HG03045 (cell line): ENCODE measurements around the gene ICAM4.

Experiments
- ATAC-seq: cut with Tn5 transposase; IDR thresholded peaks from one replicate; pipeline ENCODE4 v1.9.1; 2021; ENCODE audit warnings: mild to moderate bottlenecking, moderate library complexity; ENCODE audit not compliant: unreplicated experiment

The ICAM4 gene

GRCh38 chr19:10317045-10317856 lies 30.5 kb downstream of the ICAM4 start:
- no peak for ATAC-seq

- no peak for ATAC-seq
Observed at GRCh38 chr19:10317857-10318462, 31.2 kb downstream of the ICAM4 start.

DNA sequence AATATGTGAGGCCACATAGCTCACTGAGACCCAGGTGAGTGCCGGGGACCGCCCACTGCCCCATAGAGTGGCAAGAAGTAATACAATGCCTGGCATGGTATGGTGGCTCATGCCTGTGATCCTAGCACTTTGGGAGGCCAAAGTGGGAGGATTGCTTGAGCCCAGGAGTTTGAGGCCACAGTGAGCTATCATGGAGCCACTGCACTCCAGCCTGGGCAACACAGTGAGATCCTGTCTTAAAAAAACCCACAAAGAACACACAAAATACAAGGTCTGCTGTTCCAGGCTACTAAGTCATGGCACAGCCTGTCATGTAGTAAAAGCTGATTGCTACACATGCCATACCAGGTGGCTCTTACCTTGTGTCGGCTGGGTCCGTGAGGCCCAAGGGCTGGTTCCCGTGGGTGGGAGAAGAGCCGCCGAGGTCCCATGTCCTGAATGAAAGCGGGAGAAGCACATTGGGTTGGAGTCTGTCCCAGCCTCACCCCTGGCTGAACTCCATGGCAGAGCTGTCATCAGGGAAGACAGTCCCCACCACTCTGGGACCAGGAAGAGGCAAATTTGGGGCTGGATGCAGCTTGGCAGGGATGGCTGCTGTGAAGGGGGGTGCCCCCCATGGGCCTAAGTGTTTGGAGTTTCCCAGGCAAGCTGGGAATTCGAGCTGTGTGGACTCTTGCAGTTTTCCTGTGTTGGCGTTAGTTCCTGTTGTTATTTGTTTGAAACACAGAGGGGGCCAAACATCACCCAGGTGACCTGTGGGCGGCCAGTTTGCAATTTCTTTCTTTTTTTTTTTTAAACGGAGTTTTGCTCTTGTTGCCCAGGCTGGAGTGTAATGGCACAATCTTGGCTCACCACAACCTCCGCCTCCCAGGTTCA lies 32.3 kb downstream of the ICAM4 start:
- no peak for ATAC-seq

DNA sequence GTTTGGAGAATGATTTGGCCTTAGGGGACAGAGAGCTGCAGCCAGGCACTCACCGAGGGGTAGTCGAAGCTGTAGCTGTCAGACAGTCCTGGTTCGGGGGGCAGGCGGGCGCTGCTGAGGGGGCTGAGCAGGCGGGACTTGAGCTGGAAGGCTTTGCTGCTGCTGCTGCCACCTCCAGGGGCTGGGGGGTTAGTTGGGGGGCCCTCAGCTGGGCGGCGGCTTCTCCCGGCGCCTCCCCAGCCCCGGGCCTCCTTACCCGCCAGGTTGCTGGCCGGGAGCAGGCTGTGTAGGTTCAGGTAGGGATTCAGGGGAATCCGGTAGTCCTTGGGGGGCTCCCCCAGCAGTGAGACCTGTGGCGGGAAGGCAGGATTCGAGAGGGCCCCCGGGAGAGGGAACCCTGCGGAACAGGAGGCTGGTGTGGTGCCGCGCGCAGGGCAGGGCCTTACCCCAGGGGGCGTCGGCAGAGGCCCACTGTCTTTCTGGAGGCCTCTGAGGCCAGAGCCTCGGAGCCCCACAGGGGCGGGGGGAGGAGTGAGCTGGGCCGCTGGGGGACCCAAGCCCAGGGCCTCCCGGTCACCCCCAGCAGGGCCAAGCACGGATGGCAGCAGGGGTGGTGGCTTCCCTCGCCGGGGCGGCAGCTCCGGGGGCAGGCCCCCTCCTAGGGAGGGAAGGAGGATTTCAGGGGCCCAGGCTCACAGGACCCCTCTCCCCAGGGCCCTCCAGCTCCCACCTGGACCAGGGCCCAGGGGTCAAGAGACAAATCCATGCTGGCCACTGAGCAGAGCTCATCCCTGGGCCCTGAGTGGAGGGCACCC lies 34.1 kb downstream of the ICAM4 start:
- no peak for ATAC-seq

DNA sequence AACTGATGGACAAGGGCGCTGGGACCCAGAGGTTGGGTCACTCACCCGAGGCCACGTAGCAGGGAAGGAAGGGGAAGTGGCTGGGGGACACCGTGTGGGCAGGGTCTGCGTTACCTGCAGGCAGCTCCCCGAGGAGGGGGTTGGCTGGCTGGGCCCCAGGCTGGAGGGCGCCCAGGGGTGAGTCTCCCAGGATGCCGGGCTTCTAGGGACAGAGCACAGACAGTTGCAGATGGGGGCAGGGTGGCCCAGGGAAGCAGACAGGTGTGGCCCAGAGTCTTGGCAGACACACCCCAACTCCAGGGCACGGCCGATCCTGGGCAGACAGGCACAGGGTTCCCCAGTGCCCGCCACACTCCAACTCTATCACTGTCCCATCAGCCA lies 34.7 kb downstream of the ICAM4 start:
- ATAC-seq: no peak

- no peak for ATAC-seq
Observed at GRCh38 chr19:10321874-10322835, 35.4 kb downstream of the ICAM4 start.

DNA sequence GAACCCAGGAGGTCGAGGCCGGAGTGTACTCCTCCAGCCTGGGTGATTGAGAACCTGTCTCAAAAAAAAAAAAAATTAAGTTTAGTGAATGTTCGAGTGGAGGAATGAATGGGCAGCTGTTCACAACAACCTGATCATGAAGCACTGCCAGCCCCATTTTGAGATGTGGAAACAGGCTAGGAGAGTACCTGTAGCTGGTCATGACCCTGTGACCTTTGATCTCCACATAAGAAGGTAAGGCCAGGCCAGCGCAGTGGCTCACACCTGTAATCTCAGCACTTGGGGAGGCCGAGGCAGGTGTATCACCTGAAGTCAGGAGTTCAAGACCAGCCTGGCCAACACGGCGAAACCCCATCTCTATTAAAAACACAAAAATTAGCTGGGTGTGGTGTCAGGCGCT lies 39.0 kb downstream of the ICAM4 start:
- no peak for ATAC-seq

- ATAC-seq: no peak
Observed at GRCh38 chr19:10327793-10328192, 41.0 kb downstream of the ICAM4 start.

DNA sequence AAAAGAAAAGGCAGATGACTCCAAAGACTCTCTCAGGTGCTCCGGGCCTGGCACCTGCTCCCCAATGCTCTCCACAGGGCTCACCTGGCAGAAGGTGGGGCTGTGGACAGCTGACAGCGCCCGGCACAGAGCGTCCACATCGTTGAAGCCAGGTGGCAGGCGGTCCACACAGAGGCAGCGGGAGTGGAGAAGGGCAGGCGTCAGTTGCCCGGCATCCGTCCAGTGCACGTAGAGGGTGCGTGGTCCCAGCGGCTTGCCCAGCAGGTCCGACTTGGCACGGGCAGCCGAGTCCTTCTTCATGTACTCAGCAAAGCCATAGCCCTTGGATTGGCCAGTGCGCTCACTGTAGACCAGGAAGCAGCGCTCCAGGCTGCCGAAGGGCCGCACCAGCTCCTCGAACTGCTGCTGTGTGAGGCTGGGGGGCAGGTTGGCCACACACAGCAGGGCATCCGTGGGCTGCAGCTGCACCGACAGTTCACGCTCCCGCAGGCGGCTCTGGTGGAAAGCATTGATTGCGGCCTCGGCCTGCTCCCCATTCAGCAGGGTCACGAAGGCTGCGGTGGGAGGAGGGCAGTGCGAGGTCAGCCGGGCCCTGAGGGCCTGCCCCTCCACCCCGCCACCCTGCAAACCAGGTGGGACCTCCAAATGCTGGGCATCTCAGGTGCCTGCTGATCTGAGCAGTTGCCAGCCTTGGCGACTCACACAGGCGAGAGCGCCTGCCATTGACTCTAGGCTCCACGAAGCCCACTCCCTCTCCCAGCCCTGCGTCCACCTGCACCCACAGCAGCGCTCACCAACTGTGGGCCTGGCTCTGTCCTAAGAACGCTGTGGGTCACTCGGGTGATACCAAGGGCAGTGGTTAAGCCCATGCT lies 42.0 kb downstream of the ICAM4 start:
- no peak for ATAC-seq

DNA sequence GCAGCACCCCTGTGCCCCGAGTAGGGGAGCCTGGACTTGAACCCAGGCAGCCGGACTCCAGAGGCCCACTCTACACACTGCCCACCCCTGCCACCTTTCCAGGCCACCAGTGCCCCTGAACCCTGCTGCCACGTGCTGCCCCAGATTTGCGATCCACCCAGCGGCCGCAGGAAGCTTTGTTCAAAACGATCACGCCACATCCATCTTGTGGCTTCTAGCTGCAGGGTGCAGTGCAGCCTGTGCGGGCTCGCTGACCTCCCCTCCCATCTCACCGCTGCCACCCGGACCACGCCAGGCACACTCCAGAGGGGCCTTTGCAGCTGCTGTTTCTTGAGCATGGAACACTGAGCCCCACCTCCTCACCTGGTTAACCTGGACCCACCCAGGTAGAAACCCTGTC lies 42.8 kb downstream of the ICAM4 start:
- ATAC-seq: no peak

- ATAC-seq: no peak
Observed at GRCh38 chr19:10332158-10332964, 45.6 kb downstream of the ICAM4 start.

DNA sequence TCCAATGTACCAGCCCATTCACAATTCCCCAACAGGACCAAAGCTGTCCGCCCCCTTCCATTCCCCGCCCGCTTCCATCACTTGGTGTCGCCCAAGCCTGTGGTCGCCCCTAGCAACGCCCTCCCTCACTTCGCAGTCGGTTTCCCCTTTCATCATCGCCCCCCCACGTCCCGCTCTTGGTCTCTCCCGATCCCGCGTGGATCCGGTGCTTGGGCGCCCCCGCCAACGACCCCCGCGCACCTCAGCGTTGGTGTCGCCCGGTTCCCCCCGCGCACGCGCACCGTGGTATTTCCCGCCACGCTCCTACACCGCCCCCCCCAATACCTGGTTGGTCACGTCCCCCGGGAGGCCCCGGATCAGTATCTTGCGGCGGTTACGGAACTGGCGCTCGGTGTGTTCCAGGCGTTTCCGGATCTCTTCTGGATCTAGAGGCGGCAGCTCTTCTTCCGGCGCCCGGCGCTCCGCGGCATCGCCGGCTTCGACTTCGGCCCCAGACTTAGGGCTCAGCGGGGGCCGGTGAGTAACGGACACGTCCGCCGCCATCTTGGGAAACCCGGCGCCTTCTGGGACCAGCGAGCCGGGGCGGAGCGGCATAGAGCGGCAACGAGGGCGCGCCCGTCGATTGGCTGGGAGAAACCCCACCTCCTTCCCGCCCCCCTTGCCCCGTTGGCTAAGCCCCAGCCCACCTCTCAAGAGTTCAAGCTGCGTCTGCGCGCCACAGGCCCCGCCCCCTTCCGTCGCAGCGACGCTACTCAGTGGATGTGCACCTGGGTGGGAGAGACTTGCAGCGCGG lies 46.4 kb downstream of the ICAM4 start, which contains the start of gene RAVER1:
TSS of gene RAVER1 (minus strand) at position 565 of the 793 bp plus-strand sequence. CDS start at position 543, 22 bp downstream.
- peak; percentile 87 for ATAC-seq

- ATAC-seq: no peak
Observed at GRCh38 chr19:10333758-10334587, 47.2 kb downstream of the ICAM4 start.

GRCh38 chr19:10334588-10335351 lies 48.0 kb downstream of the ICAM4 start:
- ATAC-seq: no peak

GRCh38 chr19:10335352-10335985 lies 48.7 kb downstream of the ICAM4 start:
- no peak for ATAC-seq
